SK-N-SH (cell line): ENCODE measurements around the gene OR52A1. TPM values are rescaled to one million over a fixed set of nuclear protein-coding genes. Genes with fewer than 3 reads are reported as not detected.

Experiments
- CTCF ChIA-PET: fragments of 300-600, 350-600 bp; formaldehyde crosslinking; extraction: SDS; loops from one replicate; lab custom pipeline; 2021; lab: Yijun Ruan, JAX
- POLR2A ChIA-PET: fragments of 350-600 bp; sonication (Branson Sonifier 250); formaldehyde crosslinking; extraction: SDS; loops from one replicate; lab custom pipeline; 2020; ENCODE audit warnings: antibody characterized with exemption, inconsistent platforms; lab: Yijun Ruan, JAX
- DNase-seq: peaks from one replicate; pipeline ENCODE4 v3.0.0; 2012
- H2AFZ ChIP-seq: fragments of 200-600 bp; sonication (generic); 2 replicates; pipeline ENCODE4 v1.8.1; 2016; ENCODE audit warnings: antibody characterized with exemption, mild to moderate bottlenecking, low read depth
- H3F3A ChIP-seq: fragments of 200-600 bp; sonication (generic); replicated peaks from 2 replicates; pipeline ENCODE3; 2016; ENCODE audit warnings: antibody characterized with exemption, mild to moderate bottlenecking; ENCODE audit not compliant: insufficient read depth
- H3K27ac ChIP-seq, 2 experiments: fragments of 200-500 bp in 1 of 2; fragments of 200-600 bp in 1 of 2; sonication (Bioruptor generic) in 1 of 2; sonication (generic), shearing (Covaris generic) in 1 of 2; 2 replicates each; pipeline versions ENCODE4 v1.5.1 to v1.6.1; 2014 to 2016; ENCODE audit warnings: low read depth in 2 of 2, inconsistent platforms in 1 of 2, low read length in 1 of 2, mild to moderate bottlenecking in 1 of 2, mixed read lengths in 1 of 2
- H3K27me3 ChIP-seq: fragments of 200-600 bp; sonication (generic), shearing (Covaris generic); 2 replicates; pipeline ENCODE4 v1.6.1; 2016; ENCODE audit warnings: mixed run types; ENCODE audit not compliant: insufficient read depth
- H3K36me3 ChIP-seq, 2 experiments: fragments of 200-500 bp in 1 of 2; fragments of 200-600 bp in 1 of 2; sonication (Bioruptor generic) in 1 of 2; sonication (generic) in 1 of 2; replicated peaks in 1 of 2; 2 replicates each; pipeline versions ENCODE3 to v1.5.1; 2014 to 2016; ENCODE audit warnings: low read length in 1 of 2, mild to moderate bottlenecking in 1 of 2; ENCODE audit not compliant: insufficient read depth in 2 of 2, control insufficient read depth in 1 of 2
- H3K4me1 ChIP-seq, 2 experiments: fragments of 200-500 bp in 1 of 2; fragments of 200-600 bp in 1 of 2; sonication (Bioruptor generic) in 1 of 2; sonication (generic), shearing (Covaris generic) in 1 of 2; 2 replicates each; pipeline versions ENCODE4 v1.5.1 to v1.6.1; 2014 to 2016; ENCODE audit warnings: low read depth in 1 of 2, low read length in 1 of 2, mixed run types in 1 of 2; ENCODE audit not compliant: insufficient read depth in 2 of 2, control insufficient read depth in 1 of 2
- H3K4me2 ChIP-seq: fragments of 200-600 bp; sonication (generic), shearing (Covaris generic); 2 replicates; pipeline ENCODE4 v1.6.1; 2017; ENCODE audit warnings: mixed run types
- H3K4me3 ChIP-seq, 2 experiments: fragments of 200-500 bp in 1 of 2; fragments of 200-600 bp in 1 of 2; sonication (Bioruptor generic) in 1 of 2; sonication (generic), shearing (Covaris generic) in 1 of 2; 2 replicates each; pipeline versions ENCODE4 v1.5.1 to v1.8.1; 2014 to 2016; ENCODE audit warnings: low read depth in 2 of 2, inconsistent platforms in 1 of 2, low read length in 1 of 2, mild to moderate bottlenecking in 1 of 2, mixed read lengths in 1 of 2, moderate library complexity in 1 of 2
- H3K79me2 ChIP-seq: fragments of 200-600 bp; sonication (generic); 2 replicates; pipeline ENCODE4 v1.8.1; 2017; ENCODE audit warnings: mild to moderate bottlenecking; ENCODE audit not compliant: insufficient read depth
- H3K9ac ChIP-seq: fragments of 200-600 bp; sonication (generic); 2 replicates; pipeline ENCODE4 v1.6.1; 2017; ENCODE audit warnings: mixed run types
- H3K9me2 ChIP-seq: fragments of 200-600 bp; sonication (generic); 2 replicates; pipeline ENCODE4 v1.6.1; 2017; ENCODE audit warnings: mixed run types
- H3K9me3 ChIP-seq: fragments of 200-600 bp; sonication (generic); 2 replicates; pipeline ENCODE4 v1.6.1; 2017; ENCODE audit warnings: mixed run types, mild to moderate bottlenecking, moderate library complexity
- H4K20me1 ChIP-seq: fragments of 200-600 bp; sonication (generic); 2 replicates; pipeline ENCODE4 v1.6.1; 2017; ENCODE audit warnings: mild to moderate bottlenecking, mixed run types; ENCODE audit not compliant: insufficient read depth
- ELF1 ChIP-seq: IDR thresholded peaks from 2 replicates; pipeline ENCODE4 v1.4.0; 2012
- EZH2phosphoT487 ChIP-seq: fragments of 200-600 bp; sonication (generic); IDR thresholded peaks from 2 replicates; pipeline ENCODE4 v1.6.1; 2017; ENCODE audit warnings: low read depth, mixed run types, mild to moderate bottlenecking, antibody characterized with exemption, moderate library complexity, borderline replicate concordance
- FOSL2 ChIP-seq: IDR thresholded peaks from 2 replicates; pipeline ENCODE4 v1.4.0; 2012; ENCODE audit warnings: low read depth, mild to moderate bottlenecking, moderate library complexity, borderline replicate concordance
- FOXM1 ChIP-seq: IDR thresholded peaks from 2 replicates; pipeline ENCODE4 v1.4.0; 2012; ENCODE audit warnings: low read depth, mild to moderate bottlenecking
- GATA2 ChIP-seq: sonication (generic); formaldehyde crosslinking; IDR thresholded peaks from 2 replicates; pipeline ENCODE4 v1.5.0; 2020; ENCODE audit warnings: mild to moderate bottlenecking, missing genetic modification reagents
- MXI1 ChIP-seq: IDR thresholded peaks from 2 replicates; pipeline ENCODE4 v1.6.1; 2012; ENCODE audit warnings: mild to moderate bottlenecking, low read depth, low read length, improper control_type of control experiment
- NFIC ChIP-seq: IDR thresholded peaks from 2 replicates; pipeline ENCODE4 v1.4.0; 2012; ENCODE audit warnings: borderline replicate concordance
- NRF1 ChIP-seq: IDR thresholded peaks from 2 replicates; pipeline ENCODE4 v1.6.1; 2012; ENCODE audit warnings: low read depth, mild to moderate bottlenecking, low read length
- RAD21 ChIP-seq: IDR thresholded peaks from 2 replicates; pipeline ENCODE4 v1.6.1; 2012; ENCODE audit warnings: mild to moderate bottlenecking, low read length
- RCOR1 ChIP-seq: fragments of 150-350 bp; IDR thresholded peaks from 2 replicates; pipeline ENCODE4 v1.6.1; 2017; ENCODE audit warnings: antibody characterized with exemption, low read length
- RFX5 ChIP-seq: IDR thresholded peaks from 2 replicates; pipeline ENCODE4 v1.6.1; 2012; ENCODE audit warnings: mild to moderate bottlenecking, improper control_type of control experiment, low read length
- RXRA ChIP-seq: IDR thresholded peaks from 2 replicates; pipeline ENCODE4 v1.4.0; 2012; ENCODE audit warnings: low read depth, mild to moderate bottlenecking, borderline replicate concordance
- SIN3A ChIP-seq: IDR thresholded peaks from 2 replicates; pipeline ENCODE4 v1.6.1; 2012; ENCODE audit warnings: low read depth, mild to moderate bottlenecking, low read length, moderate library complexity, borderline replicate concordance
- TCF12 ChIP-seq: IDR thresholded peaks from 2 replicates; pipeline ENCODE4 v1.4.0; 2012
- TEAD4 ChIP-seq: IDR thresholded peaks from 2 replicates; pipeline ENCODE4 v1.4.0; 2012; ENCODE audit warnings: mild to moderate bottlenecking, borderline replicate concordance; ENCODE audit not compliant: insufficient read depth
- YY1 ChIP-seq: IDR thresholded peaks from 2 replicates; pipeline ENCODE4 v1.4.0; 2012; ENCODE audit warnings: low read depth, mild to moderate bottlenecking
- WGBS: methylation state at CpG from one replicate; pipeline ENCODE4 v1.1.6; 2017; ENCODE audit warnings: low lambda C conversion rate; 5-methylcytosine and 5-hydroxymethylcytosine counted together
- polyA plus RNA-seq, 3 experiments: library from polyadenylated mRNA; depleted of rRNA; stranded (reverse); fragments of >200 nt; gene quantifications; 2 replicates each; pipeline ENCODE4 v1.2.3, GENCODE V29; 2012
- TF ChIP-seq, protein P1 (sequence below): IDR thresholded peaks from 2 replicates; pipeline ENCODE4 v1.4.0; 2012; ENCODE audit warnings: low read depth, borderline replicate concordance
- TF ChIP-seq, protein P2 (sequence below): IDR thresholded peaks from 2 replicates; pipeline ENCODE4 v1.4.0; 2012; ENCODE audit warnings: low read depth
- TF ChIP-seq, protein P3 (sequence below): fragments of 150-350 bp; IDR thresholded peaks from 2 replicates; pipeline ENCODE4 v1.6.1; 2016; ENCODE audit warnings: mild to moderate bottlenecking, low read depth, low read length

Gene OR52A1
- polyA plus RNA-seq, 1 of the 3 experiments (the other 2 are of a cell fraction), result not detected

DNA sequence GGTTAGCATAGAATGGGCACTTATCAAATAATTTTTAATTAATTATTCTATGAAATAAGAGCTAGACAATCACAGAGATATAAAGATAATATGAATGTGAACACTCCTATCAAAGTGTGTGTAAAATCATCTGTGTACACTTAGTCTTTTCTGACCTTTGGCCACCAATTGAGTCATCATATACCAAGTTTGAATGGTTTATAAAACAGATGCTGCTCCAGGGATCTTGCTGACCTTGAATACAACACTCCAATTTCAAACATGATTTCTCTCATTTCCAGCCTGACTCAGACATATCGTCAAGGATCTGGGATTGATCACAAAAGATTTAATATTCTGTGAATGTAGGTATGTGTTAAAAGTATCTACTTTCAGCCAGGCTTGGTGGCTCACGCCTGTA, 48.8 kb upstream of the OR52A1 start:
- Histone ChIP-seq H4K20me1 (no peaks in the 10 kb centered on the region), H3K9me3 (no peaks in the 10 kb centered on the region), H2AFZ (no peak overlapping the region), H3K9ac (no peak overlapping the region), H3K36me3 (no peaks in the 10 kb centered on the region), H3K27ac (no peak overlapping the region), H3K9me2 (no peaks in the 10 kb centered on the region), H3K4me3 (no peak overlapping the region), H3K4me1 (no peaks in the 10 kb centered on the region), H3K4me2 (no peak overlapping the region), H3K79me2 (no peaks in the 10 kb centered on the region), H3F3A (no peaks in the 10 kb centered on the region), H3K27me3 (peaks cover 6% of the 10 kb centered on the region; the same call in 1 of the 2 replicates)
- no peak for TF ChIP-seq RCOR1
- TF ChIP-seq NRF1, result no peak
- TF ChIP-seq MXI1, result no peak
- no peak for TF ChIP-seq TCF12
- TF ChIP-seq NFIC, result no peak
- no peak for TF ChIP-seq FOSL2
- TF ChIP-seq RFX5, result no peak
- TF ChIP-seq, protein P1, sequence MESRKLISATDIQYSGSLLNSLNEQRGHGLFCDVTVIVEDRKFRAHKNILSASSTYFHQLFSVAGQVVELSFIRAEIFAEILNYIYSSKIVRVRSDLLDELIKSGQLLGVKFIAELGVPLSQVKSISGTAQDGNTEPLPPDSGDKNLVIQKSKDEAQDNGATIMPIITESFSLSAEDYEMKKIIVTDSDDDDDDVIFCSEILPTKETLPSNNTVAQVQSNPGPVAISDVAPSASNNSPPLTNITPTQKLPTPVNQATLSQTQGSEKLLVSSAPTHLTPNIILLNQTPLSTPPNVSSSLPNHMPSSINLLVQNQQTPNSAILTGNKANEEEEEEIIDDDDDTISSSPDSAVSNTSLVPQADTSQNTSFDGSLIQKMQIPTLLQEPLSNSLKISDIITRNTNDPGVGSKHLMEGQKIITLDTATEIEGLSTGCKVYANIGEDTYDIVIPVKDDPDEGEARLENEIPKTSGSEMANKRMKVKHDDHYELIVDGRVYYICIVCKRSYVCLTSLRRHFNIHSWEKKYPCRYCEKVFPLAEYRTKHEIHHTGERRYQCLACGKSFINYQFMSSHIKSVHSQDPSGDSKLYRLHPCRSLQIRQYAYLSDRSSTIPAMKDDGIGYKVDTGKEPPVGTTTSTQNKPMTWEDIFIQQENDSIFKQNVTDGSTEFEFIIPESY, result no peak
- no peak for TF ChIP-seq ELF1
- no peak for TF ChIP-seq RAD21
- TF ChIP-seq GATA2, result no peak
- TF ChIP-seq, protein P2, sequence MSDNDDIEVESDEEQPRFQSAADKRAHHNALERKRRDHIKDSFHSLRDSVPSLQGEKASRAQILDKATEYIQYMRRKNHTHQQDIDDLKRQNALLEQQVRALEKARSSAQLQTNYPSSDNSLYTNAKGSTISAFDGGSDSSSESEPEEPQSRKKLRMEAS, result no peak
- TF ChIP-seq EZH2phosphoT487, result no peak
- no peak for TF ChIP-seq RXRA
- TF ChIP-seq TEAD4, result no peak
- no peak for TF ChIP-seq YY1
- TF ChIP-seq FOXM1, result no peak
- ChIA-PET CTCF (interaction anchor here (1.6 kb wide), 1 partner anchor 177 kb away, joined by 4 read pairs; no protein-coding TSS in a partner anchor), POLR2A (no interaction called here)
- 2% methylated on average over 2 of the region's 2 CpGs for WGBS
- no peak for DNase-seq

DNA sequence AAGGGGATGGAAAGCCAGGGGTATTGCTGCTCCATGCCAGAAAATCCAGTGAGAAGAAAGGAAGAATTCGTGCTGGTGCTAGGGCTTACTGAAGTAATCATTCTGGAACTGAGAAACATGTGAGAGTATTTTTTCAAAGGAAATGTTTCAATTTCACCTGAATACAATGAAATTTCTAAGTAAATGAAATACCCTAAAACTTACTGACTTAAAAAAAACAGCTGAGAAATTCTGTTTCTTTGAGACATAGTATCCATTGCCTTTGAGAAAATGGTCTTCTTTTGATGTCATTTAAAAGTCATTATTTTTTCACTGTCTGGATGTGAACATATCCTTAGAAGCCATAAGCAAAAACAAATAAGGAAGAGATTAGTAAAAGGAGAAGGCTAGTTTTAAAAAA, 46.0 kb upstream of the OR52A1 start, which contains the start of gene OR51V1:
TSS of gene OR51V1 (minus strand) at position 101 of the 400 bp plus-strand sequence. CDS start at position 101, 0 bp downstream.
- H3K9me2 ChIP-seq, result no peaks in the 10 kb centered on the region
- ChIA-PET POLR2A (no interaction called here), CTCF (no interaction called here)
- H3K27ac ChIP-seq, result no peak within 1 kb of the TSS
- no peak within 1 kb of the TSS for H2AFZ ChIP-seq
- H3K4me2 ChIP-seq, result no peak within 1 kb of the TSS
- H3K9ac ChIP-seq, result no peak within 1 kb of the TSS
- no peaks in the 10 kb centered on the region for H3K36me3 ChIP-seq
- no peaks in the 10 kb centered on the region for H3F3A ChIP-seq
- TF ChIP-seq FOXM1 (no peak), RCOR1 (no peak), MXI1 (no peak), SIN3A (no peak)
- TF ChIP-seq, protein P3, sequence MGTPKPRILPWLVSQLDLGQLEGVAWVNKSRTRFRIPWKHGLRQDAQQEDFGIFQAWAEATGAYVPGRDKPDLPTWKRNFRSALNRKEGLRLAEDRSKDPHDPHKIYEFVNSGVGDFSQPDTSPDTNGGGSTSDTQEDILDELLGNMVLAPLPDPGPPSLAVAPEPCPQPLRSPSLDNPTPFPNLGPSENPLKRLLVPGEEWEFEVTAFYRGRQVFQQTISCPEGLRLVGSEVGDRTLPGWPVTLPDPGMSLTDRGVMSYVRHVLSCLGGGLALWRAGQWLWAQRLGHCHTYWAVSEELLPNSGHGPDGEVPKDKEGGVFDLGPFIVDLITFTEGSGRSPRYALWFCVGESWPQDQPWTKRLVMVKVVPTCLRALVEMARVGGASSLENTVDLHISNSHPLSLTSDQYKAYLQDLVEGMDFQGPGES, result no peak
- no peaks in the 10 kb centered on the region for H4K20me1 ChIP-seq
- no peaks in the 10 kb centered on the region for H3K4me1 ChIP-seq
- no peak within 1 kb of the TSS for H3K4me3 ChIP-seq
- no peak for DNase-seq
- H3K79me2 ChIP-seq, result no peaks in the 10 kb centered on the region
- no peaks in the 10 kb centered on the region for H3K9me3 ChIP-seq
- 0% methylated on average over 1 of the region's 1 CpG for WGBS
- H3K27me3 ChIP-seq, result peaks cover 6% of the 10 kb centered on the region; the same call in 1 of the 2 replicates
